T47D (cell line): ENCODE data around the gene GRB2.
"Not testable (repeated sequence)": the region's sequence is repeated elsewhere in the genome, so short reads cannot be mapped to it uniquely, and the experiment has no call there.

Source experiments
- DNase-seq, 2 experiments: peaks; one replicate each; pipeline versions ENCODE4 v3.0.0 to v3.0.0-alpha.2; 2011 to 2012; ENCODE audit warnings: low read depth in 1 of 2, low spot score in 1 of 2
- JUND ChIP-seq: IDR thresholded peaks from 2 replicates; pipeline ENCODE4 v1.6.1; 2012; ENCODE audit warnings: low read depth
- in situ Hi-C: cut with HindIII; loops from 2 replicates; pipeline ENCODE4 v1.10.0; 2016; ENCODE audit warnings: low sequenced_read_pairs, low pct_unique_long_range_greater_than_20kb

Gene GRB2

DNA sequence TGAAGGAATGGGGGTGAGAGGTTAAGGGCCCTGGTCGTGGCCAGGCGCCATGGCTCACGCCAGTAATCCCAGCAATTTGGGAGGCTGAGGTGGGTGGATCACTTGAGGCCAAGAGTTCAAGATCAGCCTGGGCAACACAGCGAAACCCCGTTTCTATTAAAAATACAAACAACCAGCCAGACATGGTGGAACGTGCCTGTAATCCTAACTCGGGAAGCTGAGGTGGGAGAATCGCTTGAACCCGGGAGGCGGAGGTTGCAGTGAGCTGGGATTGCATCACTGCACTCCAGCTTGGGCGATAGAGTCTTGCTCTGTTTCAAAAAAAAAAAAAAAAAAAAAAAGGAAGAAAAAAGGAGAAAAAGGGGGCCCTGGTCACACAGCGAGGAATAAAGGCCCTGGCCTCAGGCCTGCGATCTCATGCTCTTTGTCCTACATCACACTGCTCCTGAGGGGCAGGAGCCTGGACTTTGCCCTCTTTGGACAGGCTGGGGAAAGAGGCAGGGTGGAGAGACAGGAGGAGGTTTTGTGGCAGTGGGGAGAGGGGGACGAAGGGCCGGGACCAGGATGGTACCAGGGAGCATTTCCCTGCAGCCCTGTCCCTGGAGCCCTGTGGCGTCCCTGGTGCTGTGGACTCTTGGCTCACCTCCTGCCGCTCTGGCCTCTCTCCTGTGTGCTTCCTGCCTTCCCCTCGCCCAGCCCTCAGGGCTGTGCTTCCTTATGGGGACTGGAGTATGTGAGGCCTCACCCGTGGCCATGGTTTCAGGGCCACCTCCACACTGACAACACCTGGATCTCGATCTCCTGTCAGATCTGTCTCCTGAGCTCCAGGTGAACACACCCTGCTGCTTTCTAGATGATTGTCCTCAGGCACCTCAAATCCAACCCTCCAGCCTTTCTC lies 96.5 kb downstream of the GRB2 start:
- TF ChIP-seq JUND, result no peak
- in situ Hi-C loops, result no loop called here
- DNase-seq, result no peak

DNA sequence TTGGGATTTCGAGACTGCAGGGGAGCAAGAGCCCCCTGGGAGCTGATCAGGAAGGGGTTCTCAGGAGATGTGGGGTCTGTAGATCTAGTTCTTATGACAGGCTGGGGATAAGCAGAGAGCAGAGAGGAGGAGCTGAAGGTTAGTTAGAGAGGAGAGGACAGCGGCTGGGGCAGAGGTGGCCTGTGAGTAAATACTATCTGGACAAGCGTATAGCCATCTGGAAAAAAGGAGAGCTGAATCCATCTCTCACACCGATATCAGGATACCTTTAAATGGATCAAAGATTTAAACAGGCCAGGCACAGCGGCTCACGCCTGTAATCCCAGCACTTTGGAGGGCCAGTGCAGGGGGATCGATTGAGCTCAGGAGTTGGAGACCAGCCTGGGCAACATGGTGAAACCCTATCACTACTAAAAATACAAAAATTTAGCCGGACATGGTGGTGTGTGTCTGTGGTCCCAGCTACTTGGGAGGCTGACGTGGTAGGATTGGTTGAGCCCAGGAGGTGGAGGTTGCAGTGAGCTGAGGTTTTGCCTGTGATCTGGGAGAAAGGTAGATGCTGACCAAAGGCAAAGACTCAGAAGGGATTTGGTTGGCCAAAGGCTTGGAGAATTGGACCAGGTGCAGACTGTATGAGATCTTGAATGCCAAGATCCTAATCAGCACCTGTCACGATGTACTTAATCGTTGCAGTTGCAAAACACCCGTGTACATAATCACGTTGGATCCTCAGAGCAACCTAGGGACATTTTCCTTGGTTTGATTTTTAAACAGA lies 97.3 kb downstream of the GRB2 start:
- in situ Hi-C loops, result no loop called here
- no peak for DNase-seq
- no peak for TF ChIP-seq JUND

DNA sequence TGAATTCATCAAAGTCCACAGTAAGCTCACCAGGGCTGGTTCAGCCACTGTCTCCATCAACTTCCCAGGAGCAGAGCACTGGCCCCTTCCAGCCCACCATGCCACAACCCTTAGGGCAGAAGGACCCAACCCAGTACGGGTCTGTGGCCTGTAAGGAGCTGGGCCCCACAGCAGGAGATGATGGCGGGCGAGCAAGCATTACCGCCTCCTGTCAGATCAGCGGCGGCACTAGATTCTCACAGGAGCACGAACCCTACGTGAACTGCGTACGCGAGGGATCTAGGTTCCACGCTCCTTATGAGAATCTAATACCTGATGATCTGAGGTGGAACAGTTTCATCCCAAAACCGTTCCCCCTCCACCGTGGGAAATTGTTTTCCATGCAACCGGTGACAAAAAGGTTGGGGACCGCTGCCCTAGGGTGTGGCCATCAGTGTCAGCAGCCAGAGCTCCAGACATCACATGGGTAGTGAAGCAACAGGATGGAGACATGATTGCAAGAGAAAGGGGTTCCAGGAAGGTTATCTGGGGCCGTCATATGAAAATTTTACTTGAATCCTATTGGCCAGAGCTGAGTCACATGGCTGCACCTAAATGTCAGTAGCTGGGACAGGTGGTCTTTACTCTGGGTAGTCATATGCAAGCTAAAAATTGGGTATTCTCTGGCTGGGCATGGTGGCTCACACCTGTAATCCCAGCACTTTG lies 103.8 kb downstream of the GRB2 start:
- in situ Hi-C loops, result no loop called here
- no peak for DNase-seq
- no peak for TF ChIP-seq JUND

DNA sequence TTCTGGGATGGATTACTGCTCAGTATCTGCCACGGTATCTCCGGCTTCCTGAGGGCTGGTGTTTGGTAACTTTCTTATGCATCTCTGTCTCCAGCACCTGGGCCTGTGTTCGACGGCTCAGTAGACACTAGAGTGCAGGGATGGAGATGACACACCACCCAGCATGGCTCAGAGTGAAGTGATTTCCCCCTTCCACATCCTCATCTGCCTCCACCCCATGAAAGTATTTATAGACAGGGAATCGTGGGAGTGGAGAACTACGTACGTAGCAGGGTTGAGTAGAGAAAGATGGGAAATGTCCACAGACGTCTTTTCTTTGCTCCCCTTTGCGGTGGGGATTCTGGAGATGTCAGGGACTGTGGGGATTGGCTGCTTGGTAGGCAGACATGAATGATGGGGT lies 104.4 kb downstream of the GRB2 start:
- no peak for TF ChIP-seq JUND

DNA sequence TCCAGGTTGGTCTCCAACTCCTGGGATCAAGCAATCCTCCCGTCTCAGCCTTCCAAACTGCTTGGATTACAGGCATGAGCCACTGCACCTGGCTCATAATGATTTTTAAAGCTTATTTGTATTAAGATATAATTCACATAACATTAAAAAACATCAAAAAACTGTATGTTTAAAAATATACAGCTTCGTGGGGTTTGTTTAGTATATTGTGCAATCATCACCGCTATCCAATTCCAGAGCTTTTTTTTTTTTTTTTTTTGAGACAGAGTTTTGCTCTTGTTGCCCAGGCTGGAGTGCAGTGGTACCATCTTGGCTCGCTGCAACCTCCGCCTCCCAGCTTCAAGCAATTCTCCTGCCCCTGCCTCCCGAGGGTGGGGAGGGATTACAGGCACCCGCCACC lies 105.2 kb downstream of the GRB2 start:
- in situ Hi-C loops, result no loop called here
- no peak for DNase-seq
- TF ChIP-seq JUND, result no peak

More for the DNA sequence above, 104.4 kb downstream of the GRB2 start:
- DNase-seq, result no peak
- in situ Hi-C loops, result no loop called here

DNA sequence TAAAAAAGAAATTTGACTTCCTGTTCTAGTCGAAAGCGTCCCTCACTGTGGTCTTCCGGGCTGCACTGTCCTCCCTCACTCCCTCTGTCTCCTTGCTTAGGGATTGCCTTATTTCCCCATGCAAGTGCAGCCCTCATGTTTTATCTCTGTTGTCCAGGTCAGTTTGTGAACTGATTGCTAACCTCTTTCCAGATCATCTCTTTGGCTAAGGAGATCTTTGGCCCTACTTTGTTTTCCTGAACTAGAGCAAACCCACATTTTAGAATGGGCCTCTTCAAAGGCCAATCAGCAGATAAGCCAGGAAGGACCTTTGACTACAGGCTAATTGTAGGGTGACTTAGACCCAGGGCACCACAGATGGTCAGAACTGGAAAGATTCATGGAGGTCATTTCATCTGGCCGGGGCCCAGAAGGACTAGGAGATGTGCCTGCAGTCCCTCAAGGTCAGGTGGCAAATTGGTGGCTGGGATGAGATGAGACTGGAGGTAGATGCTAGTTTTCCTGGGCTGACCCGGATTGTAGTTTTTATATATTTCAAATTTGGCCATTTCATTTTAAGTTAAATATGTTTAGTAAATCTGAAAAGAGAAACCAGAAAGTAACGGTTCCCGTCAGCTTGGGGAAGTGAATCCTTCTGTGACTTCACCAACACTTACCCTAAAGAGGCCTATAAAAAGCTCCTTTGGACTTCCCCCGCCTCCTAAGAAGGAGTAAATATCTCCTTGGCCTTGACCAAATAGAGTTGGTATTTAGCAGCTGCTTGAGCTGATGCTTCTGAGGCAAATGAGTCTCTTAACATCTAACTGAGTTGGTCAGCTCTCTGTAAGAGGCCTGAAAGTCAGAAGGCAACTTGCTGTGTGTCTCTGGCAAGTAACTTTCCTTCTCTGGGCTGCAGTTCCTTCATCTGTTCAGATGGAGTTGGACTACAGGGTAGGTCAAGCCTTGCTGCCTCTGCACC lies 110.0 kb downstream of the GRB2 start:
- DNase-seq, result no peak
- in situ Hi-C loops, result no loop called here
- TF ChIP-seq JUND, result no peak

DNA sequence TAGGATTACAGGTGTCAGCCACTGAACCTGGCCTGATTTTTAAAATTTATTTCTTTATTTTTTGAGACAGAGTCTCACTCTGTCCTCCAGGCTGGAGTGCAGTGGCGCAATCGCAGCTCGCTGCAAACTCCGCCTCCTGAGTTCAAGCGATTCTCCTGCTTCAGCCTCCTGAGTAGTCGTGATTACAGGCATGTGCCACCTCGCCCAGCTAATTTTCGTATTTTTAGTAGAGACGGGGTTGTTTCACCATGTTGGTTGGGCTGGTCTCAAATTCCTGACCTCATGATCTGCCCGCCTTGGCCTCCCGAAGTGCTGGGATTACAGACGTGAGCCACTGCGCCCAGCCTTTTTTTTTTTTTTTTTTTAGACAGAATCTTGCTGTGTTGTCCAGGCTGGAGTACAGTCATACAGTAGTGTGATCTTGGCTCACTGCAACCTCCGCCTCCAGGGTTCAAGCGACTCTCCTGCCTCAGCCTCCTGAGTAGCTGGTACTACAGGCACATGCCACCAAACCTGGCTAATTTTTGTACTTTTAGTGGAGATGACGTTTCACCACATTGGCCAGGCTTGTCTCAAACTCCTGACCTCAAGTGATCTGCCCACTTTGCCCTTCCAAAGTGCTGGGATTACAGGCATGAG lies 112.5 kb downstream of the GRB2 start:
- in situ Hi-C loops, result not testable (repeated sequence)

DNA sequence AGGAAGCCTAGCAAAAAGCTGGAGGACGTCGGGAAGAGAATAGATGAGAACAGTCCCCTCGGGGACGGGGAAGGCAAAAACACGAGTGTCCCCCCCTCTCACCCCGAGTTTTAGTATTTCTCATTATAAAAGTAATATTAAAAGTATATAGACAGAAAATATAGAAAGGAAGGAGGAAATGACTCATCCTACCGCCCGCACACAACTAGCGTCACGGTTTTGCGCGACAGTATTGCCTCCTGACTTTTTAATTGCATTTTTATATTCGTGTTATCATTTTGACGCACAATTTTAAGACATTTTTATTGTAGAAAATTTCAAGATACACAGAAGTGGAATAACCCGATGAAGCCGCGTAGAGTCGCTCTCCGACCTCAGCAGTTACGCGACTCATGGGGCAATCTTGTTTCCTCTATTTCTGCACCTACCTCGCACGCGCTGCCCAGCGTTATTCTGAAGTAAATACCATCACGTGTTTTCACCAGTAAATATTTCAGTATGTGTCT lies 115.6 kb downstream of the GRB2 start:
- in situ Hi-C loops, result no loop called here
- no peak for TF ChIP-seq JUND
- DNase-seq, result peak; percentile 36 to 73

More for the DNA sequence above, 112.5 kb downstream of the GRB2 start:
- DNase-seq, result not testable (repeated sequence)

DNA sequence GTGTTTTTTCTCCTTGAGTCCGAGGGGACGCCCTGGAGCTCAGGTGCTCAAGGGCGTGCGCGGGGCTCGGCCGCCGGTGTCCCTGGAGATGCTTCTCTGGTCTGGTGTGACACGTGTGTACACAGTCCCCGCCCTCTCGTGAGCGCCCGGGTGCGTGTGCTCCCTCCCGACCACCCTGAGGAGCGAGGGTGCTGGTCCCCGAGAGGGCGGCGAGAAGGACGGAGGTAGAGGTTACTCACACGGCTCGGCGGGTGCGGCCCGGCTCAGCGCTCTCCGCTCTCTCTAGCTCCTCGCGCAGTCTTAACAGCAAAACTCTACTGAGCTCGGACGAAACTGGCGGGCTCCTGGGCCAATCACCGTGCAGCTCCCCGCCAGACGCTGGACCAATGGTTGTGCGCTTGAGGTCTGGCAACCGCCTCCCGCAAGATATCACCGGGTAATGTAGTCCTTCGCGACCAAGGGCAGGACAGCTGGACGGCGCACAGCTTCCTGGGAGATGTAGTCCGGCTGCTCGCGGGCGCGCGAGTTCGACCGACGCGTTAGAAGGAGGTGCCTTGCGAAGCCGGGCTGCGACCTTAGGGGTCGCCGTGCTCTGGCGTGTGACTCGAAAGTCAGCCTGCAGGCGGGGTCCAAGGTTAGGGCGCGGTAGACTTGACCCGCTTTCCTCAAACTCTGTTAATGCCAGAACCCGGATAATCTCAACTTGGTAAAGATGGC lies 116.2 kb downstream of the GRB2 start, which contains the start of gene SLC25A19:
Gene SLC25A19 (minus strand): TSS at position 319 of the 717 bp plus-strand sequence. CDS start 2,669 bp downstream, outside the sequence.
- peak; percentile 99 to 100 for DNase-seq
- in situ Hi-C loops, result no loop called here
- TF ChIP-seq JUND, result no peak

DNA sequence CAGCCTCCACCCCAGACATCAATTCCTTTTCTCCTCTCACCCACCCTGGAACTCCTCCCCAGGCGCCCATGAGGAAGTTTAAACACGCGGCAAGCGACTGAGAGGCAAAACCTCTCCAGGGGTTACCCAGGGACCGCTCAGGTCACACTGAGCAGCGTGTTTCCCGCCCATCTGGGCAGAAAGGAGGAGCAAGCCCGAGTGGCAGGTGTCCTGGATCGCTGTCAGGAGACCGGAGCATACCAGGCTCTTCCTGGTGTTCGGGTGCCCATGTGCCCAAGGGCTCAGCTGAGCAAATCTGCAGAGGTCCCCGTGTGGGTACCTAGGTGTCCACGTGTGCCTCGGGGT lies 116.7 kb downstream of the GRB2 start:
- in situ Hi-C loops, result no loop called here

More for the DNA sequence above, 116.7 kb downstream of the GRB2 start:
- TF ChIP-seq JUND, result no peak
- DNase-seq, result peak; percentile 77 to 81
